Retinal pigment epithelial cell (primary cell): ENCODE data around the gene TAS2R60.
A peak's percentile ranks its signal among the peaks of the same experiment; 100 is the strongest.
"Not testable (repeated sequence)": the region's sequence is repeated elsewhere in the genome, so short reads cannot be mapped to it uniquely, and the experiment has no call there.

Experiments
- DNase-seq: peaks from one replicate; pipeline ENCODE4 v3.0.0-alpha.2; 2010; ENCODE audit warnings: low read depth
- H3K4me3 ChIP-seq: 2 replicates; pipeline ENCODE4 v1.5.1; 2011; ENCODE audit warnings: mild to moderate bottlenecking, low read length, control low read depth, moderate library complexity
- CTCF ChIP-seq: conservative IDR thresholded peaks from 2 replicates; pipeline ENCODE4 v1.5.1; 2011; ENCODE audit warnings: low read depth, low read length, control low read depth, inconsistent platforms

TAS2R60 gene

GRCh38 chr7:143484119-143484518, 40.9 kb downstream of the TAS2R60 start:
- no peak overlapping the region for H3K4me3 ChIP-seq
- DNase-seq, result no peak
- TF ChIP-seq CTCF, result no peak

GRCh38 chr7:143485094-143485493, 41.8 kb downstream of the TAS2R60 start:
- TF ChIP-seq CTCF, result no peak
- DNase-seq, result no peak
- H3K4me3 ChIP-seq, result no peak overlapping the region

- TF ChIP-seq CTCF, result no peak
- DNase-seq, result no peak
Measured at GRCh38 chr7:143485500-143485899, 42.2 kb downstream of the TAS2R60 start.

GRCh38 chr7:143486266-143486665, 43.0 kb downstream of the TAS2R60 start:
- not testable (repeated sequence) for DNase-seq, H3K4me3 ChIP-seq

More at GRCh38 chr7:143485500-143485899, 42.2 kb downstream of the TAS2R60 start:
- H3K4me3 ChIP-seq, result no peak overlapping the region

GRCh38 chr7:143487061-143487460, 43.8 kb downstream of the TAS2R60 start:
- TF ChIP-seq CTCF, result no peak
- H3K4me3 ChIP-seq, result no peak overlapping the region
- no peak for DNase-seq

- no peak for TF ChIP-seq CTCF
- H3K4me3 ChIP-seq, result no peak overlapping the region
- no peak for DNase-seq
Measured at GRCh38 chr7:143487566-143487965, 44.3 kb downstream of the TAS2R60 start.

- DNase-seq, result no peak
- TF ChIP-seq CTCF, result peak; percentile 57
- no peak overlapping the region for H3K4me3 ChIP-seq
Measured at GRCh38 chr7:143490717-143491306, 47.6 kb downstream of the TAS2R60 start.
